B cell (primary cell): ENCODE measurements around the gene ZNF330. TPM values are rescaled to one million over a fixed set of nuclear protein-coding genes. Genes with fewer than 3 reads are reported as not detected.

Source experiments
- ATAC-seq: fragments of 200-7000 bp; cut with Tn5 transposase; one replicate; pipeline ENCODE4 v1.10.0; 2021; ENCODE audit warnings: low read depth, mild to moderate bottlenecking, moderate number of reproducible peaks, moderate library complexity
- CTCF ChIA-PET: fragments of 350-600 bp; sonication (Branson Sonifier 250); formaldehyde crosslinking; loops from one replicate; lab custom pipeline; 2021; ENCODE audit warnings: antibody characterized with exemption, inconsistent platforms; lab: Charles Lee
- POLR2A ChIA-PET: fragments of 350-600 bp; sonication (Branson Sonifier 250); formaldehyde crosslinking; loops from one replicate; lab custom pipeline; 2021; ENCODE audit warnings: antibody characterized with exemption; lab: Charles Lee
- DNase-seq: peaks from one replicate; pipeline ENCODE4 v3.0.0; 2013
- H2AFZ ChIP-seq: 2 replicates; pipeline ENCODE4 v1.6.1; 2012; ENCODE audit warnings: mild to moderate bottlenecking, low read depth, low read length; ENCODE audit not compliant: insufficient read depth, poor library complexity, severe bottlenecking
- H3K27ac ChIP-seq, 2 donors: 1 replicate in 1 of 2; 2 replicates in 1 of 2; pipeline ENCODE4 v1.5.1; 2012 to 2013; ENCODE audit warnings: low read length in 2 of 2, mild to moderate bottlenecking in 2 of 2, moderate library complexity in 1 of 2
- H3K27me3 ChIP-seq, 4 experiments: fragments of 200-600 bp in 1 of 4; sonication (generic) in 1 of 4; replicated peaks in 1 of 4; 1 replicate in 2 of 4; 2 replicates in 2 of 4; pipeline versions ENCODE4 v1.6.1 to v1.7.0; 2013 to 2016; ENCODE audit warnings: low read length in 3 of 4, mild to moderate bottlenecking in 2 of 4, mixed read lengths in 1 of 4, moderate library complexity in 1 of 4; ENCODE audit not compliant: insufficient read depth in 4 of 4, control insufficient read depth in 3 of 4; ENCODE audit errors: control extremely low read depth in 1 of 4
- H3K36me3 ChIP-seq, 2 experiments: replicated peaks in 1 of 2; 1 replicate in 1 of 2; 2 replicates in 1 of 2; pipeline versions ENCODE4 v1.6.1 to v1.7.1; 2013; ENCODE audit warnings: low read length in 1 of 2; ENCODE audit not compliant: insufficient read depth in 2 of 2, control insufficient read depth in 1 of 2; ENCODE audit errors: control extremely low read depth in 1 of 2, extremely low read depth in 1 of 2
- H3K4me1 ChIP-seq, 2 donors: fragments of 200-600 bp in 1 of 2; sonication (generic) in 1 of 2; 1 replicate in 1 of 2; 2 replicates in 1 of 2; pipeline versions ENCODE4 v1.5.1 to v1.6.1; 2013 to 2017; ENCODE audit warnings: low read length in 2 of 2; ENCODE audit not compliant: control insufficient read depth in 2 of 2, insufficient read depth in 2 of 2
- H3K4me2 ChIP-seq: replicated peaks from 2 replicates; pipeline ENCODE3; 2012; ENCODE audit warnings: mild to moderate bottlenecking, low read depth, low read length; ENCODE audit not compliant: poor library complexity, severe bottlenecking
- H3K4me3 ChIP-seq, 5 experiments: fragments of 200-600 bp in 1 of 5; sonication (generic) in 1 of 5; 1 replicate in 3 of 5; 2 replicates in 2 of 5; pipeline versions ENCODE4 v1.5.1 to v1.7.0; 2011 to 2016; ENCODE audit warnings: low read length in 4 of 5, mild to moderate bottlenecking in 4 of 5, low read depth in 2 of 5, control low read depth in 1 of 5, moderate library complexity in 1 of 5; ENCODE audit not compliant: insufficient read depth in 1 of 5; ENCODE audit errors: control extremely low read depth in 1 of 5, extremely low read depth in 1 of 5
- H3K79me2 ChIP-seq: fragments of 200-600 bp; sonication (generic); one replicate; pipeline ENCODE4 v1.6.0; 2016; ENCODE audit warnings: low read length; ENCODE audit not compliant: control insufficient read depth, insufficient read depth
- H3K9ac ChIP-seq: fragments of 200-600 bp; sonication (generic); 2 replicates; pipeline ENCODE4 v1.6.1; 2017; ENCODE audit warnings: mild to moderate bottlenecking, low read length, moderate library complexity
- H3K9me3 ChIP-seq, 3 donors: one replicate each; pipeline versions ENCODE4 v1.6.1 to v1.7.1; 2013; ENCODE audit warnings: low read length in 2 of 3; ENCODE audit not compliant: control insufficient read depth in 2 of 3, insufficient read depth in 1 of 3; ENCODE audit errors: control extremely low read depth in 1 of 3
- H4K20me1 ChIP-seq: 2 replicates; pipeline ENCODE4 v1.6.0; 2012; ENCODE audit warnings: mild to moderate bottlenecking, low read length; ENCODE audit not compliant: insufficient read depth, control insufficient read depth, poor library complexity, severe bottlenecking
- H3K27ac Mint-ChIP-seq: one replicate; pipeline ENCODE4 v1.8.0; 2021; ENCODE audit warnings: mixed read lengths
- H3K27me3 Mint-ChIP-seq: one replicate; pipeline ENCODE4 v1.8.0; 2021; ENCODE audit warnings: mixed read lengths
- H3K4me1 Mint-ChIP-seq: one replicate; pipeline ENCODE4 v1.8.0; 2021; ENCODE audit warnings: mixed read lengths
- H3K4me3 Mint-ChIP-seq: one replicate; pipeline ENCODE4 v1.8.0; 2021; ENCODE audit warnings: mixed read lengths
- H3K9me3 Mint-ChIP-seq: one replicate; pipeline ENCODE4 v1.8.0; 2022; ENCODE audit warnings: mixed read lengths; ENCODE audit not compliant: insufficient read depth
- EZH2 ChIP-seq: IDR thresholded peaks from 2 replicates; pipeline ENCODE4 v1.6.1; 2012; ENCODE audit warnings: borderline replicate concordance, low read depth, mild to moderate bottlenecking, moderate library complexity, low read length; ENCODE audit not compliant: insufficient read depth, poor library complexity, severe bottlenecking
- WGBS: methylation state at CpG from one replicate; pipeline ENCODE4 v1.1.5; 2013; ENCODE audit warnings: missing lambda C conversion rate; ENCODE audit not compliant: insufficient coverage; 5-methylcytosine and 5-hydroxymethylcytosine counted together
- intact Hi-C: fragments of 100-400 bp; cut with micrococcal nuclease; formaldehyde crosslinking; loops from one replicate; pipeline ENCODE4 v1.10.0; 2022
- polyA plus RNA-seq: library from polyadenylated mRNA; depleted of rRNA; stranded (reverse); fragments of >200 nt; gene quantifications from 2 replicates; pipeline ENCODE4 v1.2.3, GENCODE V29; 2012
- total RNA-seq, 2 donors: library from RNA; stranded (reverse); fragments of 120-200 nt in 1 of 2; gene quantifications; 1 replicate in 1 of 2; 2 replicates in 1 of 2; pipeline versions ENCODE4 v1.2.3 to v1.2.4, GENCODE V29; 2013 to 2022
- TF ChIP-seq, protein P1 (sequence below): fragments of 200-600 bp; IDR thresholded peaks from one replicate; pipeline ENCODE4 v1.8.0; 2022; ENCODE audit warnings: antibody characterized with exemption, mild to moderate bottlenecking

Gene ZNF330
- total and polyA plus RNA-seq, 2 donors (not counting 1 experiment from before 2014, with no cell fraction given), result 16.5 to 29.4 TPM

DNA sequence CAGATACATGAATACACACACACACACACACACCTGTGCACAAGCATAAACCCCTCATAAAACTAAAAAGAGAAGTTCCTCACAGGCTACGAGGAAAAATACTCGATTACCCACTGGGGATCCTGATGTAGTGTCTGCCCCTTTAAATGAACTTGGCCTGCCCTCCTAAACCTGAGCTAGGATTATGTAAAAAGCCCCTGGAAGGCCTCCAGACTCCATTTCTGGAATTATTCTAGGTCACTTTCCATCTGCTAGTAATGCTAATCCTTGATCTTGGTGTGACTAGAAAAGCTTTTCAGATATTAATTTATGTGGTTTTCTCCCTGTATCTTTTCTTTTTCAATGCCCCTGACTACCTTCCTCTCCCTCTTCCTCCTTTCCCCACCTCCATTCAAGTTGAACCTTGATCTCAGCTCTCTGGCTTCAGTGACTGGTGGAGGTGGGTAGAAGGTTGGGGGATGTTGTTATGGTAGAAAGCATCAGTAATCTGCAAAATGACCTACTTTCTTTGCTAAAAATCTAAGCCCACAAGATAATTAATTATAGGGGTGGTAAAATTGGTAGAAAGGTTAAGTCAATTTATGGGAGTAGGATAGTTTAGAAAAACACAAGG lies 25.5 kb upstream of the ZNF330 start:
- Mint-ChIP-seq H3K27ac (no peak overlapping the region), H3K4me1 (no peaks in the 10 kb centered on the region), H3K9me3 (peaks cover 4% of the 10 kb centered on the region), H3K27me3 (peaks cover 28% of the 10 kb centered on the region), H3K4me3 (no peak overlapping the region)
- H2AFZ ChIP-seq, result no peak overlapping the region
- ATAC-seq, result no peak
- no peak for DNase-seq
- intact Hi-C loops, result no loop called here
- no peaks in the 10 kb centered on the region for H3K79me2 ChIP-seq
- H3K27ac ChIP-seq, result no peak overlapping the region
- no peaks in the 10 kb centered on the region for H3K36me3 ChIP-seq
- H3K4me2 ChIP-seq, result no peak overlapping the region
- no peak for TF ChIP-seq EZH2
- TF ChIP-seq, protein P1, sequence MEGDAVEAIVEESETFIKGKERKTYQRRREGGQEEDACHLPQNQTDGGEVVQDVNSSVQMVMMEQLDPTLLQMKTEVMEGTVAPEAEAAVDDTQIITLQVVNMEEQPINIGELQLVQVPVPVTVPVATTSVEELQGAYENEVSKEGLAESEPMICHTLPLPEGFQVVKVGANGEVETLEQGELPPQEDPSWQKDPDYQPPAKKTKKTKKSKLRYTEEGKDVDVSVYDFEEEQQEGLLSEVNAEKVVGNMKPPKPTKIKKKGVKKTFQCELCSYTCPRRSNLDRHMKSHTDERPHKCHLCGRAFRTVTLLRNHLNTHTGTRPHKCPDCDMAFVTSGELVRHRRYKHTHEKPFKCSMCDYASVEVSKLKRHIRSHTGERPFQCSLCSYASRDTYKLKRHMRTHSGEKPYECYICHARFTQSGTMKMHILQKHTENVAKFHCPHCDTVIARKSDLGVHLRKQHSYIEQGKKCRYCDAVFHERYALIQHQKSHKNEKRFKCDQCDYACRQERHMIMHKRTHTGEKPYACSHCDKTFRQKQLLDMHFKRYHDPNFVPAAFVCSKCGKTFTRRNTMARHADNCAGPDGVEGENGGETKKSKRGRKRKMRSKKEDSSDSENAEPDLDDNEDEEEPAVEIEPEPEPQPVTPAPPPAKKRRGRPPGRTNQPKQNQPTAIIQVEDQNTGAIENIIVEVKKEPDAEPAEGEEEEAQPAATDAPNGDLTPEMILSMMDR, result no peak
- H4K20me1 ChIP-seq, result no peaks in the 10 kb centered on the region
- no peaks in the 10 kb centered on the region for H3K4me1 ChIP-seq
- ChIA-PET CTCF (no interaction called here), POLR2A (no interaction called here)
- H3K4me3 ChIP-seq, result no peak overlapping the region
- H3K9me3 ChIP-seq, result peaks cover 0 to under 1% (median 0%) of the 10 kb centered on the region in 3 donors
- no peak overlapping the region for H3K9ac ChIP-seq
- 71% methylated on average over 1 of the region's 2 CpGs for WGBS
- H3K27me3 ChIP-seq, result peaks cover 0 to 5% (median 0%) of the 10 kb centered on the region in 4 experiments

DNA sequence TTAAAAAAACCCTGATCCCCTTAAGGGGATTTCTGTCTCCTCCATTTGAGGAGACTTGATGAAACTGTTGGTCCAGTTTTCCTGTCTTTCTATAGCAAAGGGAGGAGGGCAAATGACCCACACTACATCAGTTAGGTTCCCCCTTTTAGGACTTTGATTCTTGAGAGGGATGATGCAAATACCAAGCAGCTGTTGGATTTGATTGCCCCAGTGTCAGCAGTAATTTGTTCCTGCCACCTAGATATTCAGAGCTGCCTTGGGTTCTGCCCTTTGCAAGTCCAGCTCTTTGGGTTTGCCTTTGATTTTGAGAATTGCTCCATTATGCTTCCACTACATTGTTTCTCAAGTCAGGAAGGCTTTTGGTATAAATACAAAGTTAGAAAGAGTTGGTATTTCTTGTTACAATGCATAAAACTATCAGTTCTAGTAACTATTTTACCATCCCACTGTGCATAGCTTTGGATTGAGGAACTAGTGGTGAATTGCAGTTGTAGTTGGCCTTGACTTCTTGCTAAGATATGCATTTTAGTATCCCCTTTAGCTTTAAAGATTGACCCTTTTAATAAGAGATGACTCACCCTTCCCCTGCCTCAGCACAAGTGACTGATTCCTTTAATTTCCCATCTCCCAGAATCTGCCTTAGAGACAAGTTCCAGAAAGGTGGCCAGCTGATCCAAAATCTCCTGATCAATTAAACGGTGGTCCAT lies 24.3 kb upstream of the ZNF330 start:
- Mint-ChIP-seq H3K27ac (no peak overlapping the region), H3K4me1 (no peaks in the 10 kb centered on the region), H3K27me3 (peaks cover 25% of the 10 kb centered on the region), H3K4me3 (no peak overlapping the region), H3K9me3 (peaks cover 5% of the 10 kb centered on the region)
- POLR2A ChIA-PET, result no interaction called here
- Histone ChIP-seq H2AFZ (no peak overlapping the region), H3K27ac (no peak overlapping the region), H3K79me2 (no peaks in the 10 kb centered on the region), H3K4me1 (no peaks in the 10 kb centered on the region), H3K36me3 (no peaks in the 10 kb centered on the region), H3K9me3 (peaks cover 0 to 2% (median 0%) of the 10 kb centered on the region in 3 donors), H3K27me3 (peaks cover 0 to 5% (median 0%) of the 10 kb centered on the region in 4 experiments), H4K20me1 (no peaks in the 10 kb centered on the region), H3K4me3 (no peak overlapping the region), H3K9ac (no peak overlapping the region), H3K4me2 (no peak overlapping the region)
- TF ChIP-seq EZH2, result no peak
- TF ChIP-seq, protein P1, result no peak
- intact Hi-C loops, result no loop called here
- DNase-seq (no peak), ATAC-seq (no peak)
- WGBS, result no CpG with 5 or more reads among the region's 1 CpG
- CTCF ChIA-PET, result no interaction called here
